Erythroblast (primary cell): ENCODE results near the gene IFITM1.

Source experiments
- GATA1 ChIP-seq: IDR thresholded peaks from 2 replicates; pipeline ENCODE4 v1.6.1; 2011; ENCODE audit warnings: low read depth, mild to moderate bottlenecking, control low read depth, low read length, moderate library complexity
- POLR2A ChIP-seq: IDR thresholded peaks from 2 replicates; pipeline ENCODE4 v1.6.1; 2011; ENCODE audit warnings: mild to moderate bottlenecking, low read length

DNA sequence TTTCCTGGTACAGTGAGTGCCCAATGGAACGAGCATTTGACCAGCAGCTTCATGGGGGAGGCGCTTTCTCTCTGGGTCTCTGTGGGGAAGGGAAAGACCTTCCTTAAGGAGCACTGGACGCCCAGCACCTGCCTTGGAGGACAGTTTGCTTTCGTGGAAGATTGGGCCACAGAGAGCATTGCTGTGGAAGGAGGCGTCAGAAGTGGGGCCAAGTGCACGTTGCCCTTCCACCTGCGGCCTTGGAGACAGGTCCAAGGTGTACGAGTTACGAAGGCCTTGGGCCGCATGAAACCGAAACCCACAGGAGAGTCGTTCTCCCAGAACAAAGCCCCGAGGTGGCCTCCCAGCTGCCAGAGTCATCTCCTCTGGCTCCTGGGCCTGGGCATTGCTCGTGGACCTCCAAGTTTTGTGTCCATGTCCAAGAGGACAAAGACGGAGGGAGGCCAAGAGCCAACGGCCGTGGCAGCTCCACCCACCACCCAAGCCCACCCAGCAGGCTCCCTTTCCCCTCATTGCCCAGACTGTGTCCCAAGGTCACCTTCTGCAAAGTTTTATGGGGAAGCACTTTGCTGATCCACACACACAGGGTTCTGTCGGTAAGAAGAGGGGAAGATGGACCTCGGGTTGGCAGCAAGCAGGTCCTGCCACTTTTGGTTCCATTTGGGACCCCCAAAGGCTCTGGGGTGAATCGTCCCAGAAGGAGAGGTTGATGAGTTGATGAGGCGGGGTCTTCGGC lies 41.5 kb upstream of the IFITM1 start:
- no peak for TF ChIP-seq POLR2A
- TF ChIP-seq GATA1: no peak
